Activated T-helper 1 cell treated with anti-CD3 and anti-CD28 coated beads, Interleukin-12 subunit alpha, Interleukin-12 subunit beta, Interleukin-2, Interleukin-4 antibody, amounts not matched to agents 30 ng/mL and 10 ng/mL and 1 ng/mL, durations not matched to agents 14 hours and 24 hours and 36 hours (primary cell): ENCODE results near the gene GLRA3. TPM values are rescaled to one million over a fixed set of nuclear protein-coding genes. Genes with fewer than 3 reads are reported as not detected.

ENCODE experiments used
- DNase-seq: peaks from one replicate; pipeline ENCODE4 v3.0.0; 2021; ENCODE audit warnings: low spot score
- H3K27ac Mint-ChIP-seq: one replicate; pipeline ENCODE4 v1.8.0; 2021; ENCODE audit warnings: mild to moderate bottlenecking, mixed read lengths
- H3K27me3 Mint-ChIP-seq: one replicate; pipeline ENCODE4 v1.8.0; 2022; ENCODE audit warnings: mild to moderate bottlenecking, moderate library complexity, mixed read lengths; ENCODE audit not compliant: insufficient read depth
- H3K36me3 Mint-ChIP-seq: one replicate; pipeline ENCODE4 v1.8.0; 2021; ENCODE audit warnings: low read depth, mixed read lengths
- H3K4me1 Mint-ChIP-seq: one replicate; pipeline ENCODE4 v1.8.0; 2021; ENCODE audit warnings: low read depth, mixed read lengths
- H3K4me3 Mint-ChIP-seq: one replicate; pipeline ENCODE4 v1.8.0; 2021; ENCODE audit warnings: mild to moderate bottlenecking, moderate library complexity, mixed read lengths
- H3K9me3 Mint-ChIP-seq: one replicate; pipeline ENCODE4 v1.8.0; 2021; ENCODE audit warnings: mixed read lengths
- intact Hi-C: fragments of 100-400 bp; cut with micrococcal nuclease; formaldehyde crosslinking; loops from one replicate; pipeline ENCODE4 v1.15.1; 2024
- total RNA-seq: library from RNA; stranded (reverse); gene quantifications from 2 replicates; pipeline ENCODE4 v1.2.3, GENCODE V29; 2022

Gene GLRA3
- total RNA-seq, 1 donor from 2014 or later: not detected

GRCh38 chr4:174855050-174855449 lies 26.0 kb upstream of the GLRA3 start:
- no peak for DNase-seq
- intact Hi-C loops: no loop called here
- Mint-ChIP-seq H3K36me3 (no peaks in the 10 kb centered on the region), H3K4me1 (no peaks in the 10 kb centered on the region), H3K9me3 (no peaks in the 10 kb centered on the region), H3K4me3 (no peak overlapping the region), H3K27me3 (no peaks in the 10 kb centered on the region), H3K27ac (no peak overlapping the region)

- Mint-ChIP-seq H3K36me3 (no peaks in the 10 kb centered on the region), H3K27me3 (no peaks in the 10 kb centered on the region), H3K4me1 (no peaks in the 10 kb centered on the region), H3K4me3 (no peak overlapping the region), H3K9me3 (no peaks in the 10 kb centered on the region), H3K27ac (no peak overlapping the region)
- DNase-seq: no peak
- intact Hi-C loops: no loop called here
Observed at GRCh38 chr4:174853629-174854028, 24.6 kb upstream of the GLRA3 start.

- Mint-ChIP-seq H3K4me1 (no peaks in the 10 kb centered on the region), H3K36me3 (no peaks in the 10 kb centered on the region), H3K27ac (no peak overlapping the region), H3K27me3 (no peaks in the 10 kb centered on the region), H3K4me3 (no peak overlapping the region), H3K9me3 (no peaks in the 10 kb centered on the region)
- intact Hi-C loops: no loop called here
- no peak for DNase-seq
Observed at GRCh38 chr4:174848596-174848995, 19.5 kb upstream of the GLRA3 start.

GRCh38 chr4:174847801-174848427 lies 18.9 kb upstream of the GLRA3 start:
- intact Hi-C loops: no loop called here
- Mint-ChIP-seq H3K27ac (no peak overlapping the region), H3K27me3 (no peaks in the 10 kb centered on the region), H3K9me3 (no peaks in the 10 kb centered on the region), H3K4me3 (no peak overlapping the region), H3K4me1 (no peaks in the 10 kb centered on the region), H3K36me3 (no peaks in the 10 kb centered on the region)
- DNase-seq: no peak

GRCh38 chr4:174835536-174835935 lies 6.5 kb upstream of the GLRA3 start:
- Mint-ChIP-seq H3K27me3 (no peaks in the 10 kb centered on the region), H3K9me3 (no peaks in the 10 kb centered on the region), H3K27ac (no peak overlapping the region), H3K36me3 (no peaks in the 10 kb centered on the region), H3K4me3 (no peak overlapping the region), H3K4me1 (no peaks in the 10 kb centered on the region)
- no peak for DNase-seq
- intact Hi-C loops: no loop called here

GRCh38 chr4:174834477-174834876 lies 5.4 kb upstream of the GLRA3 start:
- Mint-ChIP-seq H3K9me3 (no peaks in the 10 kb centered on the region), H3K27me3 (peaks cover 2% of the 10 kb centered on the region), H3K4me1 (no peaks in the 10 kb centered on the region), H3K36me3 (no peaks in the 10 kb centered on the region), H3K4me3 (no peak overlapping the region), H3K27ac (no peak overlapping the region)
- no peak for DNase-seq
- intact Hi-C loops: no loop called here

- Mint-ChIP-seq H3K4me1 (peaks cover 6% of the 10 kb centered on the region), H3K36me3 (no peaks in the 10 kb centered on the region), H3K27me3 (peaks cover 8% of the 10 kb centered on the region), H3K9me3 (no peaks in the 10 kb centered on the region), H3K4me3 (no peak overlapping the region), H3K27ac (no peak overlapping the region)
- no peak for DNase-seq
- intact Hi-C loops: no loop called here
Observed at GRCh38 chr4:174826660-174827059, 2.4 kb downstream of the GLRA3 start.

- Mint-ChIP-seq H3K27me3 (no peaks in the 10 kb centered on the region), H3K4me3 (no peak overlapping the region), H3K36me3 (no peaks in the 10 kb centered on the region), H3K9me3 (no peaks in the 10 kb centered on the region), H3K4me1 (no peaks in the 10 kb centered on the region), H3K27ac (no peak overlapping the region)
- DNase-seq: no peak
- intact Hi-C loops: no loop called here
Observed at GRCh38 chr4:174815282-174815681, 13.8 kb downstream of the GLRA3 start.

- no peaks in the 10 kb centered on the region for H3K27me3 Mint-ChIP-seq
- H3K27ac Mint-ChIP-seq: no peak overlapping the region
- intact Hi-C loops: no loop called here
- no peak for DNase-seq
- H3K36me3 Mint-ChIP-seq: no peaks in the 10 kb centered on the region
- H3K9me3 Mint-ChIP-seq: no peaks in the 10 kb centered on the region
- no peaks in the 10 kb centered on the region for H3K4me1 Mint-ChIP-seq
- no peak overlapping the region for H3K4me3 Mint-ChIP-seq
Observed at GRCh38 chr4:174813292-174813691, 15.8 kb downstream of the GLRA3 start.

- no peak for DNase-seq
- Mint-ChIP-seq H3K9me3 (no peaks in the 10 kb centered on the region), H3K27me3 (no peaks in the 10 kb centered on the region), H3K4me1 (no peaks in the 10 kb centered on the region), H3K27ac (no peak overlapping the region), H3K36me3 (no peaks in the 10 kb centered on the region), H3K4me3 (no peak overlapping the region)
- intact Hi-C loops: no loop called here
Observed at GRCh38 chr4:174810834-174811233, 18.2 kb downstream of the GLRA3 start.

- Mint-ChIP-seq H3K36me3 (no peaks in the 10 kb centered on the region), H3K9me3 (no peaks in the 10 kb centered on the region), H3K27me3 (no peaks in the 10 kb centered on the region), H3K27ac (no peak overlapping the region), H3K4me1 (no peaks in the 10 kb centered on the region), H3K4me3 (no peak overlapping the region)
- no peak for DNase-seq
- intact Hi-C loops: no loop called here
Observed at GRCh38 chr4:174808836-174809235, 20.2 kb downstream of the GLRA3 start.

GRCh38 chr4:174808119-174808518 lies 20.9 kb downstream of the GLRA3 start:
- intact Hi-C loops: no loop called here
- Mint-ChIP-seq H3K9me3 (no peaks in the 10 kb centered on the region), H3K4me3 (no peak overlapping the region), H3K4me1 (no peaks in the 10 kb centered on the region), H3K27me3 (no peaks in the 10 kb centered on the region), H3K36me3 (no peaks in the 10 kb centered on the region), H3K27ac (no peak overlapping the region)
- DNase-seq: no peak

- intact Hi-C loops: no loop called here
- Mint-ChIP-seq H3K36me3 (no peaks in the 10 kb centered on the region), H3K27me3 (no peaks in the 10 kb centered on the region), H3K27ac (no peak overlapping the region), H3K4me3 (no peak overlapping the region), H3K4me1 (no peaks in the 10 kb centered on the region), H3K9me3 (no peaks in the 10 kb centered on the region)
- DNase-seq: no peak
Observed at GRCh38 chr4:174805746-174806145, 23.3 kb downstream of the GLRA3 start.

- Mint-ChIP-seq H3K27ac (no peak overlapping the region), H3K27me3 (no peaks in the 10 kb centered on the region), H3K9me3 (no peaks in the 10 kb centered on the region), H3K36me3 (no peaks in the 10 kb centered on the region), H3K4me3 (no peak overlapping the region), H3K4me1 (no peaks in the 10 kb centered on the region)
- intact Hi-C loops: no loop called here
- DNase-seq: no peak
Observed at GRCh38 chr4:174794543-174795094, 34.4 kb downstream of the GLRA3 start.
